Stimulated activated CD4-positive, alpha-beta T cell treated with anti-CD3 and anti-CD28 coated beads, Interleukin-1b, Interleukin-23, amount 100 ng/mL, for 24 hours (primary cell): Measurements from ENCODE around the gene KRT16.
"Not testable (repeated sequence)": the region's sequence is repeated elsewhere in the genome, so short reads cannot be mapped to it uniquely, and the experiment has no call there.

Source experiments
- DNase-seq, 4 experiments: peaks; one replicate each; pipeline ENCODE4 v3.0.0-alpha.2; 2020; ENCODE audit warnings: low read depth in 4 of 4, low spot score in 1 of 4

KRT16 gene

DNA sequence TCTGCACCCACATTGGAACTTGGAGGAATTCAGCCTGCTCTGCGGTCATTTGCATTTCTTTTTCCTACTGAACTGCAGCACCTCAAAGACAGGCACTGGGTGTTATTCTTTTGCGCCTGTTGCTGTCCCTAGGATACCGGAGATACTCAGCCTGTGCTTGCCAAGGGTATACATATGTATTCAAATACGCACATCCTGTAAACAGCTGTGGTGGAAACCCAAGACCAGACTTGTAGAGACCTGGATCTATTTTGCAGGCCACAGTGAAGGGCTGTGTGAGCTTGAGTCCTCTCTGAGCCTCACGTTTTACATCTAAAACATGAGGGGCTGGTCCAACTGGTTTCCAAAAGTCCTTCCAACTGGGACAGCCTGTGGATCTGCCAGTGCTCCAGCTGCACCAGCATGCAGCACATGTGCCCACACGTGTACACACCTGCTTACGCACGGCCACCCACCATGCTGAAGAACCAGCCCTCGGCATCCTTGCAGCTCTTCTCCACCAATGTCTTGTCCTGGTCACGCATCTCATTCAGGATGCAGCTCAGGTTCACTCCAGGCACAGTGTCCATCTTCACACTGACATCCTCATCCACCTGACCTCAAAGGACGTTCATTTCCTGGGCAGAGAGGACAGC lies 16.2 kb upstream of the KRT16 start:
- not testable (repeated sequence) for DNase-seq

DNA sequence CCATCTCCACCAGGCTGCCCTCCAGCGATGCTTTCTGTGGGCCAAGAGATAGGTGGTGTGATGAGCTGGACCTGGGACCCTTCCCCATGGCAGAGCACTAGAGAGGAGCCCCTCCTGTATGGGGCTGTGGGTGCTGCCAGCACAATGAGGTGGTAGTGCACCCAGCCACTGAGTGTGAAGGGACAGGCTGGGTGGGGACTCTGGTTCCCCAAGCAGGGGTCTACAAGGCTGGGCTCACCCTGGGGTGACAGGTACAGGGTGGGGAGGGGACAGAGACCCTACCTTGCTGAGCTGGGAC lies 15.5 kb upstream of the KRT16 start:
- not testable (repeated sequence) for DNase-seq

DNA sequence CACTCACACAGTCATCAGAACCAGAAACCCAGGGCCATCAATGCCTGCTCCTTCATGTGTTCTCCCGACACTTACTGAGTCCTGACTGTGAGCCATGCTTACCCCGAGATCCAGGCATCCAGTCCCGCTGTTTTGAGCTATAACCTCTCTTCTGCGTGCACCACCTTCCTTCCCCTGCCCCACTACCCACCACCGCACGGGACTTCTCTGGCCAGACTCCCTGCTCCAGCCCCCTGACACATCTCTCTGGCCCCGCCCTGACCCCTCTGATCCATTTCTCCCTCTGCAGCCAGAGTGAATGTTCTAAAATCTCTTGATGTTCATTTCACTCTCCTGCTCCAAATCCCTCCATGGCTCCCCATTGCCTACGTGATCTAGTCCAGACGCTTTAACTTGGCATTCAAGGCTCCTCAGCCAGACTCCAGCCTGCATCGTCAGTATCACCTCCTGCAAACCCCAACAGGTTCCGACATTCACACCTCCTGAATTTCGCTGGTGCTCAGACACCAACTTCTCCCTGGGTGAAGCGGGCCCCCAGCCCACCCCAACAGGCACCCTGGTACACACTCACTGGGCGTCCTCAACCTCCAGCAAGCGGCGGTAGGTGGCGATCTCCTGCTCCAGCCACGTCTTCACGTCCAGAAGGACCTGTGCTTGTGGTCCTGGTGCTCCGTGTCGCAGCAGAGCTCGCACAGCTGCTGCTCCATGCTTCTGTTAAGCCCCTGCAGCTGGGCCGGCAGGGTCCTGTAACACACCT lies 14.9 kb upstream of the KRT16 start:
- no peak for DNase-seq

DNA sequence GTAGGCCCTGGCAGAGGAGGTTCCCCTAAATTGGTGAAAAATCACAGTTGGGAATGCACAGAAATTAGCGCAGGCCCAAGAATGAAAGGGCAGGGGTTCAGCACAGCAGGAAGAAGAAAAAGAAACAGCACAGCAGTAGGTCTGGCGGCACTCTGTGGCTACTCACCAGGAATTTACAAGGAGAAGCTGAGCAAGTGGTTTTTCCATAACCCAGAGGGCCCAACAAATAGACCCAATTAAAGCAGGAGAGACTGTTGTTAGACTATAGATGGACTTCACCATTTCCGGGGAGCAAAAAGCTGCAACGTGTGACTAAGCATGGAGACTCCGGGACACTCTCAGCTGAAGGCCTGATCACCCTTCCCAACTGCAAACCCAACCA lies 14.3 kb upstream of the KRT16 start:
- not testable (repeated sequence) for DNase-seq

DNA sequence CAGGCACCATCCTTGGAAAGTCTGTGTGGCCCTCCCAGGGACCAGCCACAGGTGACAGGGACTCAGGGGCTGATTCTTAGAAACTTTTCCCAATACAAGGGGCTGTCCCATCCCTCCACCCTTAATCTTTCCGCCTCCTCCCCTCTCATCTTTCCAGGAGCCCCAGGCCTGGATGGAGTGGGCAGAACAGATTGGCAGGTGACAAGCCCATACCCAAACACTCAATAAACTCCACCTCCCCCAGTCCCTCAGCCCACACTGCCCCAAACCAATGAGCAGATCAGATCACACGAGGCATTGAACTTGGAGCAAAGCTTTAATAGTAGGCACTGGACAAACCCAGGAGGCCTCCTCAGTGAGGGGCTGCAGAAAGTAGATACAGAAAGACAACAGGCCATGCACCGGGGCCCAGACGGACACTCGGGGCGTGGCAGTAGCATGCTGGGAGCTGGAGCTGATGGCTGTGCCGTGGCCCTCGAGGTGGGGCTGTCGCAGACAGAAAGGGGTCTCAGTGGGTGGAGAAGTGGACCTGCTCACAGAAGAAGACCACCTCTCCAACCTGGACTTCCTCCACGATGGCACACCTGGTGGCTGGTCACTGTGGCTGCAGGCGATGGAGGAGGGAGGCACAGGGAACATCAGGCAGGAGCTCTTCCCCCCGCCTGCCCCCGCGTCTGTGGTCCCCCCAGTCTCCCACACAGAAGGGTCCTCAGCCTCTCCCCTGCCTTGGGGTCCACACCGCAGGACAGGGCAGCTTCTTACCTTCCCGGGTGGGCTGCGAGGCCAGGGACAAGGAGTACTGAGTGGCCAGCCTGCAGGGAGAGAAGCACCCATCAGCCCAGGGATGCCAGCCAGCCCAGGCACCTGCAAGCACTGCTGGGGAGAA lies 13.7 kb upstream of the KRT16 start:
- DNase-seq: not testable (repeated sequence)

DNA sequence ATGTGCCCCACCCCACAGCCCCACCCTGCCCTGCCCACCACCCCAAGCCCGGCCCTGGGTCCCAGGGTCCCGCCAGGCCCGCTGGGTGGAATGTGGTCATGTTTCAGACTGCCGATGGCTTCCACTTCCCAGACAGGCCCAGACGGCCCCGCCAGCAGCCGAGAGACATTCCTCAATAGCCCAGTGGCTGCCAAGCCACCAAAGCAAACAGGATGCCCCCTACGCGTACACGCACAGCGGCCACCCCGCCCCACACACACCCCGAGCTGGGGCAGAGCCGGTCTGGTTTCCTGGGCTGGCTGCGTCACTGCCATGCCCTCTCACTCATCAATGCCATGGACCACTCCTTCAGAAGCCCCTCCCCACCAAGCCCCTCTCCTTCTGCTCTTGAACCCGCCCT lies 13.0 kb upstream of the KRT16 start:
- DNase-seq: no peak

DNA sequence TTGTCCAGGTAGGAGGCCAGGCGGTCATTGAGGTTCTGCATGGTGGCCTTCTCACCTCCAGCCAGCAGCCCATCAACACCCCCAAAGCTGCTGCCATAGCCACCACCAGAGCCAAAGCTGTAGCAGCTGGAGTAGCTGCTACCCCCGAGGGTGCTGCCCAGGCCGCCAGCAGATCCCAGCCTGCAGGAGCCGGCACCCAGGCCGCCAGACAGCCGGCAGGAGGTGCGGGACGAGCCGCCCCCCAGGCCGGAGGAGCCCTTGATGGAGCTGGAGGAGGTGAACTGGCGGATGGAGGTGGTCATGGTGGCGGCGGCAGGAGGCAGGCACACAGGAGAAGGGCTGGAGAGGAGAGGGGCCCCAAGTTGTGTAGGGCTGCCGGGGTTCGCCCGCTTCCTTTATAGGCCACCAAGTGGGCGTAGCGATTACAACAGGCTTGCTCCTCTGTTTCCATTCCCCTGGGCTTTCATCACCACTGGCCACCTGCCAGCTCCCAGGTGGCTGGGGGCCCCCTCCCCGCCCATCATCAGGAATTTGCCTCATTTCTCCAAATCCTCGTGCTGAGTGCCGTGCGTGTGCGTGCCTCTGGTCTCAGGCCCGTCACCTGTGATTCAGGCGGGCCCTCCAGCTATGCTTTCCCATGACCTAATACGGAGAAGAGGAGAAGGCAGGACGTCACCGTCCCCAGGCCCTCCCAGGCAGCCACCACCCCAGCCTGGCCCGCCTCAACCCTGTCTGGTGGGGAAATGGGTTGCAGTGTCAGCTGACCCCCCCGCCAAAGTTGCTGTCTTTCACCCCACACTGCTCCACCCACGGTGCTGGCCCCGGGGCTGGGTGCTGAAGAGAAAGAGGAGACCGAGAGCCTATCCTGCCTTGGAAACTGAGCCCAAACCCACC lies 11.9 kb upstream of the KRT16 start, which contains the start of gene KRT17:
Gene KRT17, minus strand, starts transcription at position 368 of the 894 bp plus-strand sequence. Its CDS starts 66 bp downstream, at position 302.
- DNase-seq: no peak

DNA sequence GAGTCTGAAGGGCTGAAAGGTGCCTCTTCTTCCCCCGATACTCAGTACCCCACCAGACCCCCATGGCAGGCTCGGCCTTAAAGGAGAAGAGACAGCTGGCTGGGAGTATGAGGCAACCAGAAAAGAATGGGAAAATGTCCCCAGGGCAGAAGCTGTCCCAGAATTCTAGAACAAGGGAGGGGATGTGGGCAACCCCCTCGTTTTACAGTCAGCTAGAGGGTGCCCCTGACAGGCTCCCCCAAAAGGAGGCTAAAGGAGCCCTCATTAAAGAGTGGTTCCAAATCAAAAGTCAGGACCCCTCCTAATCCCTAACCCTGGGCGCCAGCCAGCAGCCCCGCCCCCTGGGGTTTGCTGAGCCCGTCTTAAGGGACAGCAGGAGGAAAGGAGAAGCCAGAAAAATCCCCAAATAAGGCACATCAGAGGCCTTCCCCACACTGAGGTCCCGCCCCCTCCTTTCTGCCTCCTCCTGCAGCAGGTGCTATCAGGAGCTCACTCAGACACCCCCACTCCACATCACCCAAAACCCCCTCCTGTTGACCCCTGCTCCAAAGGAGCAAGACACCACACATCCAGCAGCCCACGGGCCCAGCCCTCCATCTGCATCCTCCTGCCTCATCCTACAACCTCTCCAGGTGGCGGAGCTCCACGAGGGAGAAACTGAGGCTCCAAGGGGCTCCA lies 10.8 kb upstream of the KRT16 start:
- not testable (repeated sequence) for DNase-seq

DNA sequence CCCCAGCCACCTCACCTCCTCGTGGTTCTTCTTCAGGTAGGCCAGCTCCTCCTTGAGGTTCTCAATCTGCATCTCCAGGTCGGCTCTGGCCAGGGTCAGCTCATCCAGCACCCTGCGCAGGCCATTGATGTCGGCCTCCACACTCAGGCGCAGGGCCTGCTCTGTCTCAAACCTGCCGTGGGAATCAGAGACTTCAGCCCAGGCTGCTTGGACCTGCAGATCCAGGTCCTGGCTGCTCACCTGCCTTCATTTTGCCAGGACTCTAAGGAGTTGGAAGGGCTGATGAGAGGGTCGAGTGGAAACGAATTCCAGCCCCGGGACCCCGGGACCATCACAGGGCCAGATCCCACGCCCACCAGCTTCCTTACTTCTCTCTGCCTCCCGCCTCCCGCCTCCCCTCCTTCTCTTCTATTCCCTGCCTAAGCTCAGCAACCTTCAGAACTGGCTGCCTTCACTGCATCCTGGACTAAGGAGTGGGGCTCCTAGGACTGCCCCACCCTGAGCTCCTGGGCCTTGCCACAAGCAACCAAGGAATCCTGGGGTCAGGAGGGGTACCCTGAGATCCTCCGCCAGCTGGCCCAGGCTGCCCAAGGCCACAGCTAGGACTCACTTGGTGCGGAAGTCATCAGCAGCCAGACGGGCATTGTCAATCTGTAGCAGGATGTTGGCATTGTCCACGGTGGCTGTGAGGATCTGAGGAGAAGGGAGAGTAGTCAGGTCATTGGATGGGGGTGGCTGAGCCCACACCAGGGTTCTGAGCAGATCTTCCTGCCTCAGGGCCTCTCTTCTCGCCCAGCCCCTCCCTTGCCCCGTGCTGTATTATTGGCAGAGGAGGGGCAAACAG lies 10.0 kb upstream of the KRT16 start:
- not testable (repeated sequence) for DNase-seq

DNA sequence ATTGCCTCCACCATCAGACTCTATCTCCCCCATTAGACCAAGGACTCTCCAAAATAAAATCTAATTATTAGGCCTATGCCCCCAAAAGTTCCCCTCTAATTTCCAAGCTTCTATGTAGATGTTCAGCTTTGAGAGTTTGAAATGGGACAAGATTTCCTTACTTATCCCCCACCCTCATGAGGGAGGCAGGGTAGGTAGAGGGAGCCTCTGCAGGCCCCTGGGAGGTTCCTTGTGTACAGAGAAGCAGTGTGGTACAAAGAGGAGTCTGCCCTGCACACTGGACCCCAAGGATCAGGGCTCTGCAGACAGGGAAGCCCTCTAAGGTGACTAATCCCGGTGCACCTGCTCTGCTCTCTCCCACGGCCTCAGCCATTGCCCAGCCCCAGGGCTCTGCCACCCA lies 9.3 kb upstream of the KRT16 start:
- DNase-seq: no peak

DNA sequence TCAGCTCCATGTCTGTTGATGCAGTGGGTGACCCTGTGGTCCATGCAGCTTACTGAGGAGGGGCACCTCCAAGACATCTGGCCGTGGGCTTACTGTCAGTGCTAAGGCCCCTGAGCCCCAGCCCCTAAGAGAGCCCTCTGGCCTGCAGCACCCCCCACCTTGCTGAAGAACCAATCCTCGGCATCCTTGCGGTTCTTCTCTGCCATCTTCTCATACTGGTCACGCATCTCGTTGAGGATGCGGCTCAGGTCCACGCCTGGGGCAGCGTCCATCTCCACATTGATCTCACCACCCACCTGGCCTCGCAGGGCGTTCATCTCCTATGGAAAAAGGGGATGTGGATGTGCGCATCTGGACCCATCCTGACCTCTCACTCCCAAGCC lies 8.9 kb upstream of the KRT16 start:
- not testable (repeated sequence) for DNase-seq

DNA sequence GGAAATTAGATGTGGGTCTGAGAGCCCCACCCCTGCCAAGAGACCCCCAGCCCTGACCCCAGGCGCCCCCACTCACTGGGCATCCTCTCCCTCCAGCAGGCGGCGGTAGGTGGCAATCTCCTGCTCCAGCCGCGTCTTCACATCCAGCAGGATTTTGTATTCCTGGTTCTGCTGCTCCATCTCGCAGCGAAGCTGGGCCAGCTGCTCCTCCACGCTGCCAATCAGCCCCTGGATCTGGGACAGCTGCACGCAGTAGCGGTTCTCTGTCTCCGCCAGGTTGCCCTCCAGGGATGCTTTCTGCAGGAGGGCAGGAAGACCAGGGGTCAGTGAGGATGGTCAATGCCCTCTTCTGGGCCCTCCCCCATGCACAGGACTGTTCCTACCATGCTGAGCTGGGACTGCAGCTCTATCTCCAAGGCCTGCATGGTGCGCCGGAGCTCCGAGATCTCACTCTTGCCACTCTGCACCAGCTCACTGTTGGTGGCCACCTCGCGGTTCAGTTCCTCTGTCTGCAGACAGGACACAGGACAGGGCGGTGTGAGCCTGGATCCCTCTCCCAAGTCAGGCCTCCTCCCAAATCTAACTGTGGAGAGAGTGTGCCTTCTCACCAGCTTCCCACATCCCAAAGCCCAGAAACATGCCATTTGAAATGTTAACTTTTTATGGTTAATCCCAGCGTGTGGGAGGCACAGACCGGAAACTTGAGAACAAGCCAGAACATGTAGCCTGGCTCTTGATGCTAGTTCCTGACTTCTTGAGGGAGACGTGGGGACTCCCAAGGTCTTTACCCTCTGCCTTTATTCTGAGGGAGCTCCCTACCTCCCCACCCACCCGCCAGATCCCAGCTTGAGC lies 8.2 kb upstream of the KRT16 start:
- no peak for DNase-seq

DNA sequence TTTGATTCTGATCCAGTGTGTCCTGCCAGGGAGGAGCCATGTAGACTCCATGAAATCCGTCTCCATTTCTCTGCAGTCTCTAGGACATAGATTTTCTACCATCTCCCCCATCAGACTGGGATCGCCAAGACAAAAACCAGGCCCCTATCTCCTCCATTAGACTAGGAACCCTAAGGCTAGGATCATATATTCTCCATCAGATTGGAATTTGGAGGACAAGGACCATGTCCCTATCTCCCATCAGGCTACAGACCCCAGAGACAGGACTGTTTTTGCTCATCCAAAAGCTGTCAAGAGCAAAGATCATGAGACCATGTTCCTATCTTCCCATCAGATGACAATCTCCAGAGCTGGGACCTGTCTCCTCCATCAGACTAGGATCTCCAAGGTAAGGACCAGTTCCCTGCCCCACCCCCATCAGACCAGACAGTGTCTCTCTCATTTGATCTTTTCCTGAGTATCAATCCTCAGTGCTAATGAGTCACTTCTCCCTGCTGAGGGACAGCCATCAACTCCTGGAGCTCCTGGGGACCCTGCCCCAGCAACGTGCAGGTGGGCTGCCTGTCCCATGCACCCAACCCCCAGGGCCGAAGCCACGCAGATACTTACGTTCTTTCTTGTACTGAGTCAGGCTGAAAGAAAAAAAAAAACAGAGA lies 7.5 kb upstream of the KRT16 start:
- not testable (repeated sequence) for DNase-seq

DNA sequence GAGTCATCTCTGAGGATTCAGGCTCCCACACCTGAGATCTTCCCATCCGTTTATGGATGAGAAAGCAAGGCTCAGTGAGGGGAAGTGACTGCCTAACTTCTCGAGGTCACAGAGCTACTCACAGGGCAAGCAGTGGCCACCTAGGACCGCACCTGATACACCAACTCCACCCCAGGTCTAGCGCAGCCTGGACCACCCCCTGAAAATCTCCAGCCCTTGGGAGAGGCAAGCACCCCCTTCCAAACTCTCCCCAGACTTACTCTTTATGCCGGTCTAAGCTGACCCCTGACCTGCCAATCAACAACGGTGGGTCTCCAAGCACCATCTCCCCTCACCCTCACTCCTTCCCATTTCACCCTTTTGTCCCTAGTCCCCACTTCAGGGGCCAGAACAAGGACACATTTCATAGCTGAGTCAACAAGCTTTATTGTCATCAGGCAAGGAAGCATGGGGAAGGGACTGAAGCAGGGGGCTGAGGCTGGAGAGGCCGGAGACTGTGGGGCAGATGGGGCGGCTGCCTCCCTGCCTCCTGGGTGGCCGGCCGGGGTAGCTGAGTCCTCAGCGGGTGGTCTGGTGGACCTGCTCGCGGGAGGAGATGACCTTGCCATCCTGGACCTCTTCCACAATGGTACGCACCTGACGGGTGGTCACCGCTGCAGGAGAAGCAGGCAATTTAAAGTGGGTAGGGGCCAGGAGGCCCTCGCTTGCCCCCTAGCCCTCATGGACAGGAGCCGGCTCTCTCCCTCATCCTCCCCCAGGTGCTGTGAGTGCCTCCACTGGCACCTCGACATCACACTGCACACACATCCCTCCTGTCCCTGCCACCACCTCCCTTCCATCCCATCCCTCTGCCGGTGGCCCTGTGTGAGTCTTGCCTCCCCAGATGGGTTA lies 6.7 kb upstream of the KRT16 start:
- DNase-seq: no peak

DNA sequence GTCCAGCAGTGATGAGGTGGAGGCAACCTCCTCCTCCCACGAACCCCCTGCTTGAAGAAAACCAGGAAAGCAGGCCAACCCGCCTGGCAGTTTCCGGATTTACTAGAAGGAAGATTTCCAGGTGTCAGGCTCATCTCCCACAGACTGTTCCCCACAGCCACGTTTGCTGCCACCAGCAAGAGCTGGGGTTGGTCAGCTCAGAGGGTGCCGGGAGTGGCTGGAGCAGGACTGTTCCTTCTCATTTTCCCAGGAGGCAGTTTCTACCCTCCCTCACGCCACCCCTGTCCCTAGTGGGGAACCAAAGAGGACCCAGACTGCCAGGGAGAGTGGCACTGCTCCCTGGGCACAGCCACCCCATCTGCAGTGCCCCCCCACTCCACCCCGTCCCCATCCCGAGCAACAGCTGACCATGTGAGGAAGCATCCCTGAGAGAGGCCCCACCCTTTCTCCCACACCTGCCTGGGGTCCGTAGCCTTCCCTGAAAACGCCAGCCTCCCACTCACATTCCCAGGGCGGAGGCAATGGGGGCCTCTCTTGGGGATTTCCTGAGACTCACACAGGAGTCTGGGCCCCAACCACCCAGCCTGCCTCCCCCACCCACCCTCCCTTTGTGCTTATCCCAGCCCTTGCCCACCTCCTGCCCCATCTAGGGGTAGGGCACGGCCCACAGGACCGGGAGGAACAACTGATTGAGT lies 5.9 kb upstream of the KRT16 start:
- no peak for DNase-seq

DNA sequence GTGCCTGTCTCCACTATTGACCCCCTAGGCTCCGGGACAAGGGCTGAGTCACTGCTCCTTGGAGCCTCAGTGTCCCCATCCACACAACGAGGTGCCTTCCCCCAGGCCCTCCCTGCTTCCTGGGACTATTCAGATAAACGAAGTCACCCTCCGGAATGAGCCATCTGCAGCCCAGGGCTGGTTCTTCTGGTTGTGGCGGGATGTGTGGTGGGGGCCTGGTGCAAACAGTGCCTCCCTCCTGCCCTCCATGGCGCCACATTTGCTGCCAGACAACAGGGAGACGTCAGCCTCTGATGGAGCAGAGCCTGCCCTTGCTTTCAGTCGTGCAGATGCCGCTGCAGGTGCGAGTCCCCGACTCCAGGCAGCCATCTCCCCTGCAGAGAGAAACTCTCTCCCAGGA lies 5.1 kb upstream of the KRT16 start:
- DNase-seq: no peak
